HEK293 (cell line): ENCODE results near the gene PYCARD.

Source experiments
- BCL11A ChIP-seq: fragments of 450-650 bp; formaldehyde crosslinking; IDR thresholded peaks from 2 replicates; pipeline ENCODE4 v1.5.1; 2016; ENCODE audit warnings: low read depth, missing biosample characterization, missing genetic modification characterization
- CTCF ChIP-seq: fragments of 450-650 bp; formaldehyde crosslinking; IDR thresholded peaks from 2 replicates; pipeline ENCODE4 v1.5.1; 2016; ENCODE audit warnings: missing biosample characterization, missing genetic modification characterization
- GLIS1 ChIP-seq: fragments of 450-650 bp; formaldehyde crosslinking; IDR thresholded peaks from 2 replicates; pipeline ENCODE4 v1.5.1; 2016; ENCODE audit warnings: missing biosample characterization, missing genetic modification characterization
- REST ChIP-seq: fragments of 450-650 bp; formaldehyde crosslinking; IDR thresholded peaks from 2 replicates; pipeline ENCODE4 v1.5.1; 2016; ENCODE audit warnings: missing biosample characterization, missing genetic modification characterization

GRCh38 chr16:31216422-31217135 is 14.0 kb upstream of the PYCARD start, which contains the start of gene PYDC1:
- TF ChIP-seq BCL11A (no peak), CTCF (tag by site-specific recombination) (no peak), REST (tag by site-specific recombination) (no peak), GLIS1 (tag by site-specific recombination) (no peak)
